Esophagus muscularis mucosa (tissue), 4 donors: ENCODE results near the gene EVC. TPM values are rescaled to one million over a fixed set of nuclear protein-coding genes. Genes with fewer than 3 reads are reported as not detected.

ENCODE experiments used
- DNase-seq: peaks from one replicate; pipeline ENCODE4 v3.0.0-alpha.2; 2017; ENCODE audit errors: extremely low spot score
- H3K27ac ChIP-seq, 4 donors: fragments of 200-600 bp; sonication (generic); replicated peaks in 1 of 4; 1 replicate in 3 of 4; 2 replicates in 1 of 4; pipeline ENCODE4 v1.5.1; 2016 to 2019; ENCODE audit warnings: mild to moderate bottlenecking in 1 of 4
- H3K27me3 ChIP-seq, 4 donors: fragments of 200-600 bp; sonication (generic); one replicate each; pipeline versions ENCODE4 v1.5.1 to v1.6.0; 2016 to 2019
- H3K36me3 ChIP-seq, 4 donors: fragments of 200-600 bp; sonication (generic); one replicate each; pipeline ENCODE4 v1.5.1; 2016 to 2019
- H3K4me1 ChIP-seq, 4 donors: fragments of 200-600 bp; sonication (generic); one replicate each; pipeline ENCODE4 v1.5.1; 2016 to 2019
- H3K4me3 ChIP-seq, 4 donors: fragments of 200-600 bp; sonication (generic); 1 replicate in 2 of 4; 2 replicates in 2 of 4; pipeline ENCODE4 v1.5.1; 2016 to 2019; ENCODE audit warnings: mild to moderate bottlenecking in 4 of 4, moderate library complexity in 1 of 4
- H3K9me3 ChIP-seq, 4 donors: fragments of 200-600 bp; sonication (generic); 1 replicate in 3 of 4; 2 replicates in 1 of 4; pipeline ENCODE4 v1.5.1; 2016 to 2019
- EP300 ChIP-seq: sonication (generic); formaldehyde crosslinking; IDR thresholded peaks from one replicate; pipeline ENCODE4 v1.6.1; 2017; ENCODE audit warnings: antibody characterized with exemption
- POLR2A ChIP-seq: fragments of 450-650 bp; IDR thresholded peaks from one replicate; pipeline ENCODE4 v1.6.1; 2017; ENCODE audit warnings: antibody characterized with exemption, moderate library complexity, mild to moderate bottlenecking, low read depth
- POLR2AphosphoS5 ChIP-seq, 2 donors: sonication (generic); formaldehyde crosslinking; IDR thresholded peaks; one replicate each; pipeline ENCODE4 v1.6.1; 2017; ENCODE audit warnings: antibody characterized with exemption in 2 of 2
- WGBS: methylation state at CpG from one replicate; pipeline ENCODE4 v1.1.5; 2018; 5-methylcytosine and 5-hydroxymethylcytosine counted together
- intact Hi-C: fragments of 100-400 bp; cut with DNase I; formaldehyde crosslinking; loops from one replicate; pipeline ENCODE4 v1.15.1; 2023
- total RNA-seq, 4 donors: library from RNA; depleted of rRNA; stranded (reverse); fragments of >200 nt; gene quantifications; one replicate each; pipeline versions ENCODE4 v1.1.0 to v1.2.1, GENCODE V29; 2016
- TF ChIP-seq, protein P1 (sequence below), 3 experiments: fragments of 200-600 bp in 2 of 3; fragments of 450-650 bp in 1 of 3; sonication (generic) in 2 of 3; IDR thresholded peaks; one replicate each; pipeline ENCODE4 v1.5.1; 2017 to 2019; ENCODE audit warnings: antibody characterized with exemption in 3 of 3, mild to moderate bottlenecking in 2 of 3, moderate library complexity in 1 of 3

EVC gene
- total RNA-seq, 4 donors from 2014 or later: 25.7 to 59.6 (median 44.2) TPM

DNA sequence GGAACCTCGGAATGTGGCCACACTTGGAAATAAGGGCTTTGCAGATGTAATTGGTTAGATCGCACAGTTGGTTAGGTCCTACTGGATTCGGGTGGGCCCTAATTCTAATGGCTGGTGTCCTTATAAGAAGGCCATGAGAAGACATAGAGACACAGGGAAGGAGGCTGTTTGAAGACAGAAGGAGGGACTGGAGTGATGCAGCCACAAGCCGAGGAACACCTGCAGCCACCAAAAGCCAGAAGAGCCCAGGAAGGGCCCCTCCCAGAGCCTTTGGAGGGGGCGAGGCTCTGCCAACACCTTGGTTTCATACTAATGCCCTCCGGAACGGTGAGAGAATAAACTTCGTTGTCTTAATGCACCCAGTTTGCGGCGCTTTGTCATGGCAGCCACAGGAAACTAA is 47.0 kb downstream of the EVC start:
- DNase-seq: no peak
- intact Hi-C loops: no loop called here
- TF ChIP-seq, protein P1, sequence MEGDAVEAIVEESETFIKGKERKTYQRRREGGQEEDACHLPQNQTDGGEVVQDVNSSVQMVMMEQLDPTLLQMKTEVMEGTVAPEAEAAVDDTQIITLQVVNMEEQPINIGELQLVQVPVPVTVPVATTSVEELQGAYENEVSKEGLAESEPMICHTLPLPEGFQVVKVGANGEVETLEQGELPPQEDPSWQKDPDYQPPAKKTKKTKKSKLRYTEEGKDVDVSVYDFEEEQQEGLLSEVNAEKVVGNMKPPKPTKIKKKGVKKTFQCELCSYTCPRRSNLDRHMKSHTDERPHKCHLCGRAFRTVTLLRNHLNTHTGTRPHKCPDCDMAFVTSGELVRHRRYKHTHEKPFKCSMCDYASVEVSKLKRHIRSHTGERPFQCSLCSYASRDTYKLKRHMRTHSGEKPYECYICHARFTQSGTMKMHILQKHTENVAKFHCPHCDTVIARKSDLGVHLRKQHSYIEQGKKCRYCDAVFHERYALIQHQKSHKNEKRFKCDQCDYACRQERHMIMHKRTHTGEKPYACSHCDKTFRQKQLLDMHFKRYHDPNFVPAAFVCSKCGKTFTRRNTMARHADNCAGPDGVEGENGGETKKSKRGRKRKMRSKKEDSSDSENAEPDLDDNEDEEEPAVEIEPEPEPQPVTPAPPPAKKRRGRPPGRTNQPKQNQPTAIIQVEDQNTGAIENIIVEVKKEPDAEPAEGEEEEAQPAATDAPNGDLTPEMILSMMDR (IDR thresholded peaks at IDR 0.05): no peak
- TF ChIP-seq POLR2AphosphoS5 (IDR thresholded peaks at IDR 0.05): no peak
- TF ChIP-seq EP300: no peak
- Histone ChIP-seq H3K4me3 (no peak overlapping the region), H3K4me1 (no peaks in the 10 kb centered on the region), H3K9me3 (peaks cover 0 to 6% (median 0%) of the 10 kb centered on the region in 4 donors), H3K36me3 (peaks cover 32 to 66% (median 52%) of the 10 kb centered on the region in 4 donors), H3K27ac (no peak overlapping the region), H3K27me3 (no peaks in the 10 kb centered on the region)
- WGBS: 97% methylated on average over 10 of the region's 10 CpGs

DNA sequence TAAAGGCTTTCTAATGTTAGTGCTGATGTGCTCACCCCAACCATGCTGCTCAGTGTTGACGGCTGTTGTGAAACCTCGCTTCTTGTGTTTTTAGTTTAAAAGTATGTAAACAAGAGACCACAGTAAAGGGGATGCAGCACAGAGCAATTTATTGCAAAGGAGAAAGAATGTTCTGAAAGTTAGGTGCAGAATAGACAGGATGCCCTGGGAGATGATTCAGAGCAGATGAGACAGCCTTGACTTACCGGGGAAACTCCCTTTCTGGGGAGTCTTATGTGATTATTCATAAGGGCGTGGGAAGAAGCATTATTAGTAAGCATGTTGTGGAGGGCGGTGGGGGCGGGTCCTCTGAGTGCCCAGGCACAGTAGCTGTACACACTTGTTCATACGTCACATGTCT is 47.7 kb downstream of the EVC start:
- intact Hi-C loops: no loop called here
- TF ChIP-seq EP300 (no peak), POLR2A (no peak), POLR2AphosphoS5 (IDR thresholded peaks at IDR 0.05) (no peak)
- TF ChIP-seq, protein P1 (IDR thresholded peaks at IDR 0.05): no peak
- H3K4me3 ChIP-seq: no peak overlapping the region
- peaks cover 27 to 59% (median 44%) of the 10 kb centered on the region in 4 donors for H3K36me3 ChIP-seq
- no peak for DNase-seq
- no peak overlapping the region for H3K27ac ChIP-seq
- H3K9me3 ChIP-seq: peaks cover 0 to 6% (median 0%) of the 10 kb centered on the region in 4 donors
- no peaks in the 10 kb centered on the region for H3K4me1 ChIP-seq
- WGBS: 68% methylated on average over 7 of the region's 7 CpGs
- no peaks in the 10 kb centered on the region for H3K27me3 ChIP-seq

DNA sequence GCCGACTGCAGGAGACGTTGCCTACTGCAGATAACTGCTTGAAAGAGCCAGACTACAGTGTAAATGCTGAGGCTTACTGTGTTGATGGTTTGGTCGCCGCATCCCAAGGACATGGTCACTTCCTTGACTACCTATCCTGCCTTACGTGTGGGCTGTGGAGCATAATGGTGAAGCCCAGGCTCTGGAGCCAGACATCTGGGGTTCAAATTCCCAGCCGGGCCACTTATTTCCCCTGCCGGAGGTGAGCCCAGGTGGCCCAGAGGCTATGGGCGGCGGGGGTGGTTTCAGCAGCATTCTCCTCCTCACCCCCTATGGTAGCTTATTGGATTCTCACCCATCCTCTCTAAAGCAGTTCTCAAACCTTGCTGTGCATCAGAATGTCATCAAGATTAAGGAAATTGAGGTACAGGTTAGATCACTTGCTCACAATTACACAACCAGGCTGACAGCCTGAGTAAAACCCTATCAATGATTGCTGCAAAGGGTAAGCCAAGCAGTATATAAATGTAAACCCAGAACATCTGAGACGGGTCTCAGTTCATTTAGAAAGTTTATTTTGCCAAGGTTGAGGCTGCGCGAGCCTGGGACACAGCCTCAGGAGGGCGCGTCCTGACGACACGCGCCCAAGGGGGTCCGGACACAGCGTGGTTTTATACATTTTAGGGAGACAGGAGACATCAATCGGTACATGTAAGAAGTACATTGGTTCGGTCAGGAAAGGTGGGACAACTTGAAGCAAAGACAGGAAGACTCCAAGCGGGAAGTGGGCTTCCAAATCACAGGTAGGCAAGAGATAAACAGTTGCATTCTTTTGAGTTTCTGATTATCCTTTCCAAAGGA is 48.5 kb downstream of the EVC start:
- no peak for DNase-seq
- intact Hi-C loops: no loop called here

DNA sequence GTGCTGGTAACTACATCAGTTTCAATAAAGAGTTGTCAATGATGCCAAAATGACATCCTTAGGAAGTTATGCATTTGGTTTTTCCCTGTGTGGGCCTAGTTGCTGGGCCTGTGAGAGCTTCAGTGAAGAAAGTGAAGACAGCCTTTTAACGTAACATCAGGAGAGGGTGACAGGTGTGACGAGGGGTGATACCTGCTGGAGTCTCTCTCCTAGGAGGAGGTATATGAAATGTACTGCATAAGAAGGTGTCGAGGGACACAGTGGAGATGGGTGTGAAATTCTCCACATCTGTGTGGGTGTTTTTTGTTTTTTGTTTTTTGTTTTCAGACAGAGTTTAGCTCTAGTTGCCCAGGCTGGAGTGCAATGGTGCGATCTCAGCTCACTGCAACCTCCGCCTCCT is 49.2 kb downstream of the EVC start:
- intact Hi-C loops: no loop called here

More for the DNA sequence above, 48.5 kb downstream of the EVC start:
- Histone ChIP-seq H3K9me3 (peaks cover 0 to 6% (median 0%) of the 10 kb centered on the region in 4 donors), H3K4me1 (no peaks in the 10 kb centered on the region), H3K4me3 (no peak overlapping the region), H3K27ac (no peak overlapping the region), H3K36me3 (peaks cover 22 to 51% (median 37%) of the 10 kb centered on the region in 4 donors), H3K27me3 (no peaks in the 10 kb centered on the region)
- TF ChIP-seq POLR2A (no peak), EP300 (no peak), POLR2AphosphoS5 (IDR thresholded peaks at IDR 0.05) (no peak)
- TF ChIP-seq, protein P1 (IDR thresholded peaks at IDR 0.05): no peak
- 87% methylated on average over 22 of the region's 22 CpGs for WGBS

More for the DNA sequence above, 49.2 kb downstream of the EVC start:
- peaks cover 0 to 6% (median 0%) of the 10 kb centered on the region in 4 donors for H3K9me3 ChIP-seq
- DNase-seq: no peak
- no peaks in the 10 kb centered on the region for H3K4me1 ChIP-seq
- H3K36me3 ChIP-seq: peaks cover 16 to 44% (median 30%) of the 10 kb centered on the region in 4 donors
- WGBS: 96% methylated on average over 5 of the region's 5 CpGs
- no peaks in the 10 kb centered on the region for H3K27me3 ChIP-seq
- no peak overlapping the region for H3K4me3 ChIP-seq
- TF ChIP-seq POLR2AphosphoS5 (IDR thresholded peaks at IDR 0.05) (no peak), POLR2A (no peak)
- TF ChIP-seq, protein P1 (IDR thresholded peaks at IDR 0.05): no peak
- no peak overlapping the region for H3K27ac ChIP-seq
